ENCODE data around the gene TMEM14A. TPM values are rescaled to one million over a fixed set of nuclear protein-coding genes. Genes with fewer than 3 reads are reported as not detected.

The TMEM14A gene
- total RNA-seq, 1 experiment from 2014 or later, result 7.3 TPM

DNA sequence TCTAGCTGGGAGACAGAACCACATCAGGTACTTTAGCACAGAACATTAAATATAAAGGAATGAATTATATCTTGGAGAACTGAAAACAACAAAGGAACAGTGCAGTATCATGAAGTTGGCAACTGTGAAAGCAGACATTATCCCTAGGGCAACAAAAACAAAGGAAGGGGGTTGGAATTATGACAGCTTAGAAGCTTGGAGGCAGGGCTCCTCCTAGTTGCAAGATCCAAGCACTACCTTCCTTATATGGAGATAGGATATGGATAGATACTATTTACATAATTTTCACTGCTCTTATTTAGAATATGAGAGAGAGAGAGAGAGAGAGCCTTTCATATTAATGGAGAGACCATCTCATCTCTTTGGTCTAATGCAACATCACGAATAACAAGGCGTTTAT lies 27.0 kb downstream of the TMEM14A start:
- no peak overlapping the region for H3K23ac ChIP-seq (ENCODE audit: insufficient read length, low read depth, low read length)
- no peak overlapping the region for H3K18ac ChIP-seq (ENCODE audit: insufficient read length, low read depth, low read length)
- Mint-ChIP-seq H3K4me3 (no peak overlapping the region; a peak in 1 of 5 replicates), H3K27me3 (ENCODE audit: low read depth) (peaks cover 2% of the 10 kb centered on the region; the same call in 1 of the 2 replicates), H3K4me1 (peaks cover 0 to 8% of the 10 kb centered on the region in 2 experiments; a peak in 3 of 4 replicates), H3K9me3 (no peaks in the 10 kb centered on the region; a peak in 1 of 5 replicates), H3K36me3 (ENCODE audit: insufficient read depth in 1 of 3, low read depth in 3 of 3) (no peaks in the 10 kb centered on the region), H3K27ac (no peak overlapping the region)
- H3K79me1 ChIP-seq (ENCODE audit: insufficient read depth, low read depth, low read length, poor library complexity, severe bottlenecking), result no peaks in the 10 kb centered on the region
- no peak for DNase-seq
- H3K4ac ChIP-seq (ENCODE audit: low read depth, low read length), result no peak overlapping the region
- no peaks in the 10 kb centered on the region for H3K79me2 ChIP-seq (ENCODE audit: insufficient read depth, low read length)
- no peak overlapping the region for H3K9ac ChIP-seq (ENCODE audit: extremely low read depth, insufficient read length, low read length)
- no peak overlapping the region for H2BK5ac ChIP-seq (ENCODE audit: insufficient read length, low read length)
- H3T11ph ChIP-seq (ENCODE audit: low read length), result no peak overlapping the region
- no peaks in the 10 kb centered on the region for H3K23me2 ChIP-seq (ENCODE audit: insufficient read length, low read depth, low read length, poor library complexity, severe bottlenecking)
- no peaks in the 10 kb centered on the region for H3K9me3 ChIP-seq (ENCODE audit: control insufficient read depth, low read depth, low read length)
- H3K27me3 ChIP-seq (ENCODE audit: insufficient read depth, low read length), result no peaks in the 10 kb centered on the region
- no peaks in the 10 kb centered on the region for H3K4me1 ChIP-seq (ENCODE audit: insufficient read depth, low read length)
- peak overlapping the region; percentile 14 for H2BK120ac ChIP-seq (ENCODE audit: low read depth, low read length, poor library complexity, severe bottlenecking)
- no peak overlapping the region for H2AK5ac ChIP-seq (ENCODE audit: insufficient read length, low read length)
- WGBS (ENCODE audit: extremely low coverage, insufficient read length, low lambda C conversion rate), result no CpG with 5 or more reads among the region's 2 CpGs
- no peak overlapping the region for H3K27ac ChIP-seq (ENCODE audit: insufficient read length, low read depth, low read length)
- H4K5ac ChIP-seq (ENCODE audit: insufficient read length, low read depth, low read length), result no peak overlapping the region
- H2BK20ac ChIP-seq (ENCODE audit: low read depth, low read length, poor library complexity, severe bottlenecking), result no peak overlapping the region
- H4K91ac ChIP-seq (ENCODE audit: insufficient read length, low read depth, low read length), result no peak overlapping the region
- H4K20me1 ChIP-seq (ENCODE audit: control insufficient read depth, insufficient read depth, insufficient read length), result no peaks in the 10 kb centered on the region
- H2BK15ac ChIP-seq (ENCODE audit: low read depth, low read length), result no peak overlapping the region
- no peak overlapping the region for H2BK12ac ChIP-seq (ENCODE audit: insufficient read length, low read depth, low read length)
- no peak overlapping the region for H2AFZ ChIP-seq (ENCODE audit: low read length)
- H4K8ac ChIP-seq (replicated peaks; ENCODE audit: insufficient read length, low read depth, low read length), result no peak overlapping the region
- H3K4me2 ChIP-seq (ENCODE audit: insufficient read depth, insufficient read length, low read length), result no peak overlapping the region
- TF ChIP-seq, protein P1, sequence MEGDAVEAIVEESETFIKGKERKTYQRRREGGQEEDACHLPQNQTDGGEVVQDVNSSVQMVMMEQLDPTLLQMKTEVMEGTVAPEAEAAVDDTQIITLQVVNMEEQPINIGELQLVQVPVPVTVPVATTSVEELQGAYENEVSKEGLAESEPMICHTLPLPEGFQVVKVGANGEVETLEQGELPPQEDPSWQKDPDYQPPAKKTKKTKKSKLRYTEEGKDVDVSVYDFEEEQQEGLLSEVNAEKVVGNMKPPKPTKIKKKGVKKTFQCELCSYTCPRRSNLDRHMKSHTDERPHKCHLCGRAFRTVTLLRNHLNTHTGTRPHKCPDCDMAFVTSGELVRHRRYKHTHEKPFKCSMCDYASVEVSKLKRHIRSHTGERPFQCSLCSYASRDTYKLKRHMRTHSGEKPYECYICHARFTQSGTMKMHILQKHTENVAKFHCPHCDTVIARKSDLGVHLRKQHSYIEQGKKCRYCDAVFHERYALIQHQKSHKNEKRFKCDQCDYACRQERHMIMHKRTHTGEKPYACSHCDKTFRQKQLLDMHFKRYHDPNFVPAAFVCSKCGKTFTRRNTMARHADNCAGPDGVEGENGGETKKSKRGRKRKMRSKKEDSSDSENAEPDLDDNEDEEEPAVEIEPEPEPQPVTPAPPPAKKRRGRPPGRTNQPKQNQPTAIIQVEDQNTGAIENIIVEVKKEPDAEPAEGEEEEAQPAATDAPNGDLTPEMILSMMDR (conservative IDR thresholded peaks at IDR 0.05), result peak; percentile 27; the same call in 2 of the 3 replicates
- H3K56ac ChIP-seq (ENCODE audit: insufficient read length, low read depth, low read length), result no peak overlapping the region
- H3K14ac ChIP-seq (ENCODE audit: insufficient read depth, low read length), result no peak overlapping the region
